Endothelial cell of umbilical vein (primary cell): Measurements from ENCODE around the gene MLX.

Experiments used
- CTCF ChIP-seq, 2 donors: IDR thresholded peaks; 1 replicate in 1 of 2; 2 replicates in 1 of 2; pipeline ENCODE4 v1.5.1; 2011; ENCODE audit warnings: low read length in 2 of 2, mild to moderate bottlenecking in 2 of 2, moderate library complexity in 2 of 2, control low read depth in 1 of 2, inconsistent platforms in 1 of 2, low read depth in 1 of 2; ENCODE audit not compliant: insufficient read depth in 1 of 2; ENCODE audit errors: extremely low read depth in 1 of 2
- POLR2A ChIP-seq: IDR thresholded peaks from 2 replicates; pipeline ENCODE4 v1.6.1; 2012; ENCODE audit warnings: low read depth, mild to moderate bottlenecking, control low read depth, low read length
- POLR2AphosphoS5 ChIP-seq: IDR thresholded peaks from 2 replicates; pipeline ENCODE4 v1.6.1; 2012; ENCODE audit warnings: low read depth, mild to moderate bottlenecking, control low read depth, low read length, moderate library complexity; ENCODE audit not compliant: insufficient read depth

- TF ChIP-seq POLR2AphosphoS5, result no peak
- no peak for TF ChIP-seq CTCF (IDR thresholded peaks at IDR 0.05; ENCODE audit: extremely low read depth in 1 of 2, insufficient read depth in 1 of 2, low read depth in 1 of 2, low read length in 2 of 2)
- no peak for TF ChIP-seq POLR2A
Measured at GRCh38 chr17:42608305-42609181, 41.6 kb downstream of the MLX start.
